HepG2 (cell line): ENCODE data around the gene TNFRSF6B. TPM values are rescaled to one million over a fixed set of nuclear protein-coding genes. Genes with fewer than 3 reads are reported as not detected.

ENCODE experiments used
- FOXO4 ChIP-seq: sonication (generic); formaldehyde crosslinking; conservative IDR thresholded peaks from 2 replicates; pipeline ENCODE4 v1.8.1; 2023; ENCODE audit warnings: missing genetic modification reagents
- MBNL3 ChIP-seq: fragments of 250-450 bp; sonication (Bioruptor Pico); conservative IDR thresholded peaks from 2 replicates; pipeline ENCODE4 v1.8.0; 2022; ENCODE audit warnings: mild to moderate bottlenecking, inconsistent platforms
- MLLT10 ChIP-seq: sonication (generic); formaldehyde crosslinking; IDR thresholded peaks from 2 replicates; pipeline ENCODE4 v1.4.0; 2020; ENCODE audit warnings: missing genetic modification reagents
- ONECUT2 ChIP-seq: sonication (generic); formaldehyde crosslinking; IDR thresholded peaks from 2 replicates; pipeline ENCODE4 v1.4.0; 2020; ENCODE audit warnings: missing genetic modification reagents
- PREB ChIP-seq: sonication (generic); formaldehyde crosslinking; IDR thresholded peaks from 2 replicates; pipeline ENCODE4 v1.4.0; 2020; ENCODE audit warnings: missing genetic modification reagents
- THAP7 ChIP-seq: sonication (generic); formaldehyde crosslinking; IDR thresholded peaks from 2 replicates; pipeline ENCODE4 v1.8.1; 2023; ENCODE audit warnings: mild to moderate bottlenecking, missing genetic modification reagents
- ZBTB26 ChIP-seq: IDR thresholded peaks from 2 replicates; pipeline ENCODE4 v1.6.1; 2016; ENCODE audit warnings: missing compliant biosample characterization, missing genetic modification reagents, borderline replicate concordance
- ZMAT3 ChIP-seq: sonication (generic); formaldehyde crosslinking; conservative IDR thresholded peaks from 2 replicates; pipeline ENCODE4 v1.7.0; 2021; ENCODE audit warnings: missing genetic modification reagents
- ZNF263 ChIP-seq: sonication (generic); formaldehyde crosslinking; IDR thresholded peaks from 2 replicates; pipeline ENCODE4 v1.4.0; 2020; ENCODE audit warnings: missing genetic modification reagents
- ZNF446 ChIP-seq: sonication (generic); formaldehyde crosslinking; IDR thresholded peaks from 2 replicates; pipeline ENCODE4 v1.5.0; 2020; ENCODE audit warnings: mild to moderate bottlenecking, missing genetic modification reagents
- ZNF546 ChIP-seq: sonication (generic); formaldehyde crosslinking; conservative IDR thresholded peaks from 2 replicates; pipeline ENCODE4 v1.8.1; 2023; ENCODE audit warnings: mild to moderate bottlenecking, missing genetic modification reagents
- ZNF761 ChIP-seq: sonication (generic); formaldehyde crosslinking; conservative IDR thresholded peaks from 2 replicates; pipeline ENCODE4 v1.4.0; 2020; ENCODE audit warnings: mild to moderate bottlenecking, missing genetic modification reagents
- polyA plus RNA-seq, 8 experiments: library from polyadenylated mRNA; depleted of rRNA in 3 of 8; stranded (reverse) in 7 of 8; unstranded in 1 of 8; fragments of >200 nt; fragmentation: Illumina TruSeq in 4 of 8; extraction: Trizol in 4 of 8; gene quantifications; 2 replicates each; pipeline versions ENCODE4 v1.2.1 to v1.2.3, GENCODE V29; 2011 to 2016; ENCODE audit warnings: low read depth in 4 of 8, missing spikeins in 1 of 8, mixed read lengths in 1 of 8; ENCODE audit not compliant: insufficient read depth in 1 of 8
- total RNA-seq, 5 experiments: library from RNA; depleted of rRNA; stranded (reverse); fragments of >200 nt; fragmentation: Illumina TruSeq; extraction: Trizol; gene quantifications; 2 replicates each; pipeline ENCODE4 v1.2.3, GENCODE V29; 2016; ENCODE audit warnings: low read depth in 1 of 5
- TF ChIP-seq, protein P1 (sequence below): sonication (generic); IDR thresholded peaks from 2 replicates; pipeline ENCODE4 v1.6.1; 2016; ENCODE audit warnings: low read depth, borderline replicate concordance
- TF ChIP-seq, protein P2 (sequence below): sonication (generic); formaldehyde crosslinking; IDR thresholded peaks from 2 replicates; pipeline ENCODE4 v1.4.0; 2020; ENCODE audit warnings: mild to moderate bottlenecking, missing genetic modification reagents

TNFRSF6B gene
- total and polyA plus RNA-seq, 2 of the 13 experiments (the other 11 are each of a cell fraction or from before 2014, with no cell fraction given) = 0.24 TPM; not detected in 1

- TF ChIP-seq ZBTB26 (CRISPR knock-in tag) (no peak), ZNF546 (CRISPR knock-in tag) (0 out of 2 replicates have a peak, but pooled peaks have one; percentile 5), FOXO4 (0 out of 2 replicates have a peak, but pooled peaks have one; percentile 85), ZNF761 (CRISPR knock-in tag) (peak; percentile 59; the same call in 1 of the 2 replicates), PREB (CRISPR knock-in tag) (no peak), ZNF263 (CRISPR knock-in tag) (peak; percentile 6; the same call in 1 of the 2 replicates), MLLT10 (CRISPR knock-in tag) (no peak), THAP7 (CRISPR knock-in tag) (peak; percentile 56; the same call in 1 of the 2 replicates), ZNF446 (peak; percentile 73; the same call in 1 of the 2 replicates), ONECUT2 (CRISPR knock-in tag) (no peak), MBNL3 (no peak), ZMAT3 (CRISPR knock-in tag) (no peak)
- TF ChIP-seq, protein P1, sequence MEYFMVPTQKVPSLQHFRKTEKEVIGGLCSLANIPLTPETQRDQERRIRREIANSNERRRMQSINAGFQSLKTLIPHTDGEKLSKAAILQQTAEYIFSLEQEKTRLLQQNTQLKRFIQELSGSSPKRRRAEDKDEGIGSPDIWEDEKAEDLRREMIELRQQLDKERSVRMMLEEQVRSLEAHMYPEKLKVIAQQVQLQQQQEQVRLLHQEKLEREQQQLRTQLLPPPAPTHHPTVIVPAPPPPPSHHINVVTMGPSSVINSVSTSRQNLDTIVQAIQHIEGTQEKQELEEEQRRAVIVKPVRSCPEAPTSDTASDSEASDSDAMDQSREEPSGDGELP = peak; percentile 97
- TF ChIP-seq, protein P2, sequence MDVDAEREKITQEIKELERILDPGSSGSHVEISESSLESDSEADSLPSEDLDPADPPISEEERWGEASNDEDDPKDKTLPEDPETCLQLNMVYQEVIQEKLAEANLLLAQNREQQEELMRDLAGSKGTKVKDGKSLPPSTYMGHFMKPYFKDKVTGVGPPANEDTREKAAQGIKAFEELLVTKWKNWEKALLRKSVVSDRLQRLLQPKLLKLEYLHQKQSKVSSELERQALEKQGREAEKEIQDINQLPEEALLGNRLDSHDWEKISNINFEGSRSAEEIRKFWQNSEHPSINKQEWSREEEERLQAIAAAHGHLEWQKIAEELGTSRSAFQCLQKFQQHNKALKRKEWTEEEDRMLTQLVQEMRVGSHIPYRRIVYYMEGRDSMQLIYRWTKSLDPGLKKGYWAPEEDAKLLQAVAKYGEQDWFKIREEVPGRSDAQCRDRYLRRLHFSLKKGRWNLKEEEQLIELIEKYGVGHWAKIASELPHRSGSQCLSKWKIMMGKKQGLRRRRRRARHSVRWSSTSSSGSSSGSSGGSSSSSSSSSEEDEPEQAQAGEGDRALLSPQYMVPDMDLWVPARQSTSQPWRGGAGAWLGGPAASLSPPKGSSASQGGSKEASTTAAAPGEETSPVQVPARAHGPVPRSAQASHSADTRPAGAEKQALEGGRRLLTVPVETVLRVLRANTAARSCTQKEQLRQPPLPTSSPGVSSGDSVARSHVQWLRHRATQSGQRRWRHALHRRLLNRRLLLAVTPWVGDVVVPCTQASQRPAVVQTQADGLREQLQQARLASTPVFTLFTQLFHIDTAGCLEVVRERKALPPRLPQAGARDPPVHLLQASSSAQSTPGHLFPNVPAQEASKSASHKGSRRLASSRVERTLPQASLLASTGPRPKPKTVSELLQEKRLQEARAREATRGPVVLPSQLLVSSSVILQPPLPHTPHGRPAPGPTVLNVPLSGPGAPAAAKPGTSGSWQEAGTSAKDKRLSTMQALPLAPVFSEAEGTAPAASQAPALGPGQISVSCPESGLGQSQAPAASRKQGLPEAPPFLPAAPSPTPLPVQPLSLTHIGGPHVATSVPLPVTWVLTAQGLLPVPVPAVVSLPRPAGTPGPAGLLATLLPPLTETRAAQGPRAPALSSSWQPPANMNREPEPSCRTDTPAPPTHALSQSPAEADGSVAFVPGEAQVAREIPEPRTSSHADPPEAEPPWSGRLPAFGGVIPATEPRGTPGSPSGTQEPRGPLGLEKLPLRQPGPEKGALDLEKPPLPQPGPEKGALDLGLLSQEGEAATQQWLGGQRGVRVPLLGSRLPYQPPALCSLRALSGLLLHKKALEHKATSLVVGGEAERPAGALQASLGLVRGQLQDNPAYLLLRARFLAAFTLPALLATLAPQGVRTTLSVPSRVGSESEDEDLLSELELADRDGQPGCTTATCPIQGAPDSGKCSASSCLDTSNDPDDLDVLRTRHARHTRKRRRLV (CRISPR knock-in tag) = peak; percentile 61; the same call in 1 of the 2 replicates
Observed at GRCh38 chr20:63738687-63739129, 42.3 kb downstream of the TNFRSF6B start (continued).
